K562 (cell line): ENCODE data around the gene SHISA5. TPM values are rescaled to one million over a fixed set of nuclear protein-coding genes. Genes with fewer than 3 reads are reported as not detected.

Experiments
- FOXJ3 ChIP-seq: sonication (generic); formaldehyde crosslinking; IDR thresholded peaks from 2 replicates; pipeline ENCODE4 v1.4.0; 2020; ENCODE audit warnings: mild to moderate bottlenecking, missing genetic modification reagents
- MTF1 ChIP-seq: fragments of 250-450 bp; sonication (Bioruptor Pico); IDR thresholded peaks from 2 replicates; pipeline ENCODE4 v1.9.0; 2021; ENCODE audit warnings: moderate library complexity, mild to moderate bottlenecking, inconsistent platforms, borderline replicate concordance
- PHF20 ChIP-seq: fragments of 450-650 bp; IDR thresholded peaks from 2 replicates; pipeline ENCODE4 v1.6.1; 2018; ENCODE audit not compliant: partially characterized antibody
- SRSF7 ChIP-seq: fragments of 200-400 bp; formaldehyde crosslinking; optimal IDR thresholded peaks from 2 replicates; pipeline ENCODE3; 2017; ENCODE audit warnings: mild to moderate bottlenecking, low read depth, low read length
- ZNF133 ChIP-seq: fragments of 250-450 bp; sonication (Bioruptor Pico); IDR thresholded peaks from 2 replicates; pipeline ENCODE4 v1.4.0; 2020; ENCODE audit warnings: mild to moderate bottlenecking
- ZNF197 ChIP-seq: fragments of 200-800 bp; sonication (Bioruptor generic); IDR thresholded peaks from 2 replicates; pipeline ENCODE4 v1.6.1; 2016; ENCODE audit warnings: low read depth, missing genetic modification characterization, missing compliant biosample characterization
- polyA plus RNA-seq, 8 experiments: library from polyadenylated mRNA; depleted of rRNA in 4 of 8; stranded (reverse) in 5 of 8; unstranded in 3 of 8; fragments of >200 nt; fragmentation: Nextera tagmentation in 2 of 8; fragmentation: Illumina TruSeq in 1 of 8; extraction: Ambion mirVana in 2 of 8; extraction: Trizol in 1 of 8; gene quantifications; 2 replicates each; pipeline versions ENCODE4 v1.2.1 to v1.2.3, GENCODE V29; 2011 to 2014; ENCODE audit warnings: inconsistent platforms in 1 of 8, missing spikeins in 1 of 8
- total RNA-seq, 7 experiments: library from RNA; depleted of rRNA in 6 of 7; stranded (reverse); fragments of >200 nt in 6 of 7; fragmentation: Illumina TruSeq in 2 of 7; extraction: Trizol in 2 of 7; gene quantifications; 2 replicates each; pipeline versions ENCODE4 v1.2.1 to v1.2.3, GENCODE V29; 2011 to 2021; ENCODE audit warnings: low replicate concordance in 1 of 7
- TF ChIP-seq, protein P1 (sequence below): sonication (generic); formaldehyde crosslinking; IDR thresholded peaks from 2 replicates; pipeline ENCODE4 v1.8.1; 2022; ENCODE audit warnings: missing genetic modification reagents
- TF ChIP-seq, protein P2 (sequence below): fragments of 250-450 bp; sonication (Bioruptor Pico); IDR thresholded peaks from 2 replicates; pipeline ENCODE4 v1.8.0; 2021; ENCODE audit warnings: mild to moderate bottlenecking, moderate library complexity
- TF ChIP-seq, protein P3 (sequence below), 2 experiments: fragments of 450-650 bp; IDR thresholded peaks; 2 replicates each; pipeline ENCODE4 v1.6.1; 2016; ENCODE audit warnings: mild to moderate bottlenecking in 2 of 2, borderline replicate concordance in 1 of 2, low read depth in 1 of 2, moderate library complexity in 1 of 2
- TF ChIP-seq, protein P4 (sequence below): fragments of 450-650 bp; formaldehyde crosslinking; IDR thresholded peaks from 2 replicates; pipeline ENCODE4 v1.4.0; 2020; ENCODE audit warnings: mild to moderate bottlenecking, moderate library complexity
- TF ChIP-seq, protein P5 (sequence below): fragments of 250-450 bp; sonication (Bioruptor Pico); IDR thresholded peaks from 2 replicates; pipeline ENCODE4 v1.5.1; 2021; ENCODE audit warnings: mild to moderate bottlenecking

Gene SHISA5
- total and polyA plus RNA-seq, 9 of the 15 experiments (the other 6 are each of a cell fraction or from before 2014, with no cell fraction given), result 8.4 to 85.8 (median 56.1) TPM

DNA sequence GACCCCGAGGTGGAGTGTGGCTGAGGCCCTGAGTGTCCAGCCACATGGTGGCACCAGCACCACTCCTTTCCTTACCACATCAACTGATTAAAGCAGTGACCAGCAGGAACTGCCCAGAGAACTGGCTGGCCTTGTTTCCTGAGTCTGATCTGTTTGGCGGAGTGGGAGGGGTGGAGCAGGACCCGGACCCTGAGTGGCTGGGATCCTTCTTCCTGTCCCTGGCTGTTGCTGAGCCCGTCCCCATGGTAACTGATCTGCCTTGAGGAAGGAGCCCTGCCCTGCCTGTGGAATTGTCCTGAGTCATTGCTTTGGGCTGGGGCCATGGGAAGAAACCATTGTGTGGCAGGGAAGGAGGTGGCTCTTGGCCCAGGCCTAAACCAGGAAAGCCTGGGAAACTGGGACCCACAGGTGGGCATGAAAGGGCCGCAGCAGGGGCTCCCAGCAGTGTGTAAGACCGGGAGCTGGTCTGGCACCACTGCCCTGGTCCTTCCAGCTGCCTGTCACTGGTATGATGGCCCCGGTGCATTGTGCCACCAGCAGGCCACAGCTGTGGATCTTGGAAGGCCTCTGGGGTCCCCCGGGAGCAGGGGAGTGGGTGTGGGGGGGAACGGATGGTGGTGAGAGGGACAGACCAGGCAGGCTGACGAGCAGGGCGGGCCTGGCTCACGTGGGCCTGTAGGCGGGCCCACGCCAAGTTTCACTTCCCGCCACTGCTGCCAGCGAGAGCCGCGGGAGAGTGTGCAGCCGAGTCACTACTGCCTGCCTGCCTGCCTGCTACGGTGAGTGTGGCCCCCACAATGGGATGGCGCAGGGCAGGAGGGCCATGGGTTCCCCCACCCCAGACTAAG is 38.2 kb downstream of the SHISA5 start (continued):
- TF ChIP-seq, protein P1, sequence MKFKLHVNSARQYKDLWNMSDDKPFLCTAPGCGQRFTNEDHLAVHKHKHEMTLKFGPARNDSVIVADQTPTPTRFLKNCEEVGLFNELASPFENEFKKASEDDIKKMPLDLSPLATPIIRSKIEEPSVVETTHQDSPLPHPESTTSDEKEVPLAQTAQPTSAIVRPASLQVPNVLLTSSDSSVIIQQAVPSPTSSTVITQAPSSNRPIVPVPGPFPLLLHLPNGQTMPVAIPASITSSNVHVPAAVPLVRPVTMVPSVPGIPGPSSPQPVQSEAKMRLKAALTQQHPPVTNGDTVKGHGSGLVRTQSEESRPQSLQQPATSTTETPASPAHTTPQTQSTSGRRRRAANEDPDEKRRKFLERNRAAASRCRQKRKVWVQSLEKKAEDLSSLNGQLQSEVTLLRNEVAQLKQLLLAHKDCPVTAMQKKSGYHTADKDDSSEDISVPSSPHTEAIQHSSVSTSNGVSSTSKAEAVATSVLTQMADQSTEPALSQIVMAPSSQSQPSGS (CRISPR knock-in tag), result no peak
- TF ChIP-seq, protein P2, sequence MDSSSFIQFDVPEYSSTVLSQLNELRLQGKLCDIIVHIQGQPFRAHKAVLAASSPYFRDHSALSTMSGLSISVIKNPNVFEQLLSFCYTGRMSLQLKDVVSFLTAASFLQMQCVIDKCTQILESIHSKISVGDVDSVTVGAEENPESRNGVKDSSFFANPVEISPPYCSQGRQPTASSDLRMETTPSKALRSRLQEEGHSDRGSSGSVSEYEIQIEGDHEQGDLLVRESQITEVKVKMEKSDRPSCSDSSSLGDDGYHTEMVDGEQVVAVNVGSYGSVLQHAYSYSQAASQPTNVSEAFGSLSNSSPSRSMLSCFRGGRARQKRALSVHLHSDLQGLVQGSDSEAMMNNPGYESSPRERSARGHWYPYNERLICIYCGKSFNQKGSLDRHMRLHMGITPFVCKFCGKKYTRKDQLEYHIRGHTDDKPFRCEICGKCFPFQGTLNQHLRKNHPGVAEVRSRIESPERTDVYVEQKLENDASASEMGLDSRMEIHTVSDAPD (CRISPR knock-in tag), result no peak
- TF ChIP-seq, protein P3, sequence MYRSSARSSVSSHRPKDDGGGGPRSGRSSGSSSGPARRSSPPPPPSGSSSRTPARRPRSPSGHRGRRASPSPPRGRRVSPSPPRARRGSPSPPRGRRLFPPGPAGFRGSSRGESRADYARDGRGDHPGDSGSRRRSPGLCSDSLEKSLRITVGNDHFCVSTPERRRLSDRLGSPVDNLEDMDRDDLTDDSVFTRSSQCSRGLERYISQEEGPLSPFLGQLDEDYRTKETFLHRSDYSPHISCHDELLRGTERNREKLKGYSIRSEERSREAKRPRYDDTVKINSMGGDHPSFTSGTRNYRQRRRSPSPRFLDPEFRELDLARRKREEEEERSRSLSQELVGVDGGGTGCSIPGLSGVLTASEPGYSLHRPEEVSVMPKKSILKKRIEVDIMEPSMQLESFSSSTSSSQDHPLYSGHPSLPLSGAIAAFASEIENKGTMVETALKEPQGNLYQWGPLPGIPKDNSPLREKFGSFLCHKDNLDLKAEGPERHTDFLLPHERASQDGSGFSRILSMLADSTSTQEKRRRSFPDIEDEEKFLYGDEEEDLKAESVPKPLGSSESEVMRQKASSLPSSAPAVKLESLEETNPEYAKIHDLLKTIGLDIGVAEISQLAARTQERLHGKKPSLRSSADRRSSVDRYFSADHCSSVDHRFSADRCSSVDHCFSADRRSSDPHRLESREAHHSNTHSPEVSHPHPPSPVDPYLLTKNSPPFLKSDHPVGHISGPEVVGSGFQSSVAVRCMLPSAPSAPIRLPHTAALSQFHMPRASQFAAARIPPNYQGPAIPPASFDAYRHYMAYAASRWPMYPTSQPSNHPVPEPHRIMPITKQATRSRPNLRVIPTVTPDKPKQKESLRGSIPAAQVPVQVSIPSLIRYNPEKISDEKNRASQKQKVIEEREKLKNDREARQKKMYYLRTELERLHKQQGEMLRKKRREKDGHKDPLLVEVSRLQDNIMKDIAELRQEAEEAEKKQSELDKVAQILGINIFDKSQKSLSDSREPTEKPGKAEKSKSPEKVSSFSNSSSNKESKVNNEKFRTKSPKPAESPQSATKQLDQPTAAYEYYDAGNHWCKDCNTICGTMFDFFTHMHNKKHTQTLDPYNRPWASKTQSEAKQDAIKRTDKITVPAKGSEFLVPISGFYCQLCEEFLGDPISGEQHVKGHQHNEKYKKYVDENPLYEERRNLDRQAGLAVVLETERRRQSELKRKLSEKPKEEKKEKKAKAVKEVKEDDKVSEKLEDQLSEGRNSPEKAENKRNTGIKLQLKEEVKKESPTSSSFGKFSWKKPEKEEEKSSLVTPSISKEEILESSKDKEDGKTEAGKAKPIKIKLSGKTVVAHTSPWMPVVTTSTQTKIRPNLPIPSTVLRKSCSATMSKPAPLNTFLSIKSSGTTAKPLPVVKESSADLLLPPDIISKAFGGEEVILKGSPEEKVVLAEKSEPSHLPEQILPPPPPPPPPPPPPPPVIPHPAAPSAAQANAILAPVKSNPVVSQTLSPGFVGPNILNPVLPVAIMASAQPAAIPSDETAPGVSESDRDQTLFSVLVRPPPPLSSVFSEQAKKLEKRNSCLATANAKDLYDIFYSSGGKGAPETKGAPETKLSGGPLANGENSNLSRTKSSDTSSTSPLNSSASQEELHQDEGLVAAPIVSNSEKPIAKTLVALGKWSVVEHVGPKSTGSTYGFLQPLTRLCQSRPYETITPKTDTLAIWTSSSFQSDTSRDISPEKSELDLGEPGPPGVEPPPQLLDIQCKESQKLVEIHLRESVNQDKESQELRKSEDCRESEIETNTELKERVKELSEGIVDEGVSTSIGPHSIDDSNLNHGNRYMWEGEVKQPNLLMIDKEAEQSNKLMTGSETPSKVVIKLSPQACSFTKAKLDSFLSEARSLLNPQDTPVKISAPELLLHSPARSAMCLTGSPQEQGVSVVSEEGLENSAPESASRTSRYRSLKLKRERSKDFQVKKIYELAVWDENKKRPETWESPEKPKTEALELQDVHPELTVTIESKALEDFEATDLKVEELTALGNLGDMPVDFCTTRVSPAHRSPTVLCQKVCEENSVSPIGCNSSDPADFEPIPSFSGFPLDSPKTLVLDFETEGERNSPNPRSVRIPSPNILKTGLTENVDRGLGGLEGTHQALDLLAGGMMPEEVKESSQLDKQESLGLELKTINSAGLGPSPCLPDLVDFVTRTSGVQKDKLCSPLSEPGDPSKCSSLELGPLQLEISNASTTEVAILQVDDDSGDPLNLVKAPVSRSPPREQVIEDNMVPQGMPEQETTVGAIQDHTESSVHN (IDR thresholded peaks at IDR 0.05; ENCODE audit: borderline replicate concordance in 1 of 2, low read depth in 1 of 2), result no peak
- TF ChIP-seq PHF20, result no peak
- no peak for TF ChIP-seq ZNF133 (CRISPR knock-in tag)
- TF ChIP-seq MTF1 (CRISPR knock-in tag), result no peak
- TF ChIP-seq SRSF7, result no peak
- no peak for TF ChIP-seq ZNF197 (CRISPR knock-in tag)
- TF ChIP-seq, protein P4, sequence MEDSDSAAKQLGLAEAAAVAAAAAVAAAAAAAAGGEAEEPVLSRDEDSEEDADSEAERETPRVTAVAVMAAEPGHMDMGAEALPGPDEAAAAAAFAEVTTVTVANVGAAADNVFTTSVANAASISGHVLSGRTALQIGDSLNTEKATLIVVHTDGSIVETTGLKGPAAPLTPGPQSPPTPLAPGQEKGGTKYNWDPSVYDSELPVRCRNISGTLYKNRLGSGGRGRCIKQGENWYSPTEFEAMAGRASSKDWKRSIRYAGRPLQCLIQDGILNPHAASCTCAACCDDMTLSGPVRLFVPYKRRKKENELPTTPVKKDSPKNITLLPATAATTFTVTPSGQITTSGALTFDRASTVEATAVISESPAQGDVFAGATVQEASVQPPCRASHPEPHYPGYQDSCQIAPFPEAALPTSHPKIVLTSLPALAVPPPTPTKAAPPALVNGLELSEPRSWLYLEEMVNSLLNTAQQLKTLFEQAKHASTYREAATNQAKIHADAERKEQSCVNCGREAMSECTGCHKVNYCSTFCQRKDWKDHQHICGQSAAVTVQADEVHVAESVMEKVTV (CRISPR knock-in tag), result no peak
- TF ChIP-seq, protein P5, sequence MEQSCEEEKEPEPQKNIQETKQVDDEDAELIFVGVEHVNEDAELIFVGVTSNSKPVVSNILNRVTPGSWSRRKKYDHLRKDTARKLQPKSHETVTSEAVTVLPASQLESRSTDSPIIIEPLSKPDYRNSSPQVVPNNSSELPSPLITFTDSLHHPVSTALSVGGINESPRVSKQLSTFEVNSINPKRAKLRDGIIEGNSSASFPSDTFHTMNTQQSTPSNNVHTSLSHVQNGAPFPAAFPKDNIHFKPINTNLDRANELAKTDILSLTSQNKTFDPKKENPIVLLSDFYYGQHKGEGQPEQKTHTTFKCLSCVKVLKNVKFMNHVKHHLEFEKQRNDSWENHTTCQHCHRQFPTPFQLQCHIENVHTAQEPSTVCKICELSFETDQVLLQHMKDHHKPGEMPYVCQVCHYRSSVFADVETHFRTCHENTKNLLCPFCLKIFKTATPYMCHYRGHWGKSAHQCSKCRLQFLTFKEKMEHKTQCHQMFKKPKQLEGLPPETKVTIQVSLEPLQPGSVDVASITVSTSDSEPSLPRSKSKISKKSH, result no peak
- TF ChIP-seq FOXJ3, result peak; percentile 82
